AML-193 (cell line): Measurements from ENCODE around the gene TOPAZ1.
"Not testable (repeated sequence)": the region's sequence is repeated elsewhere in the genome, so short reads cannot be mapped to it uniquely, and the experiment has no call there.

Source experiments
- DNase-seq, 2 experiments: peaks; one replicate each; lab custom pipeline; 2025; lab: John Stamatoyannopoulos, UW

Gene TOPAZ1

GRCh38 chr3:44330444-44330843 lies 88.8 kb downstream of the TOPAZ1 start:
- DNase-seq, result peak in 1 of 2 experiments; percentile 5

DNA sequence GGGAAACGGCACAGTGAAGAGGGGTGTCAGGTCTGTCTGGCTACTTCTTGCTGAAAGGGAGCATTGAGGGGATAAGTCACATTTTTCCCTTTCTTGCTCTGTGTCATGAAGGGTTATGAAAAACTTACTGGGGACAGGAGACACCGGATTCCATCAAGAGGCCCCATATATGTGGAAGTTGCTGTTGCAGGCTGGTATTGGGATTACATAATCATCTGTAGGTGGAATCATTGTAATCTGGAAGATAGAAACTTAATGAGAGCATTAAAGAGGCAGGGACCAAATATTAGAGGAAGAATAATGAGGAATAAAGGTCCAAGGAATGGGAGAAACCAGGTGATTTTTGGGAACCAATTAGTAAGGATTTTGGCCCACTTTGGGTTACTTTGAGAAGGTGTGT lies 92.6 kb downstream of the TOPAZ1 start:
- DNase-seq, result no peak

DNA sequence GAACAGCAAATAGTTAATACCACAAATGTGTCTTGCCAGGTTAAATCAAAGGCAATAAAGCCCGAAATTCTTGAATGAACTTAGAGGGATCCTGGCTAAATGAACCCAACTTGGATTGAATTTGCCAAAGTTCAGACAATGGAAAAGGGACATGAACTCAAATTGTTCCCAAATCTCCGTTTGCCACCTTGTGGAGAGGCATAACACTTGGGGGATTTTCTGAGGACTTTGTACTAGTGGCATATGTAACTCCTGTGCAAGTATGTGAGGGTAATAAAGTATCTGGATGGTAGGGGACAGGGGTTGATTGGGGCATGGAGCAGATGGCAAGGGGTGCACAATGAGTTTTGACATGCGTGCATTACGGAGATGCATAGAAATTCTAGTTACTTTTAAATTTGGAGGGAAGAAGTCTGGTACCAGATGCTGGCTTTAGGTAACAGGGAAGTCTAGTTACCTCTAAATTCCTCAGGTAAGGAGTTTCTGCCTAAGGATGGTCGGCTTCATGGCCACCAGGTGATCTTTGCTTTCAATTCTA lies 95.6 kb downstream of the TOPAZ1 start:
- DNase-seq, result no peak

DNA sequence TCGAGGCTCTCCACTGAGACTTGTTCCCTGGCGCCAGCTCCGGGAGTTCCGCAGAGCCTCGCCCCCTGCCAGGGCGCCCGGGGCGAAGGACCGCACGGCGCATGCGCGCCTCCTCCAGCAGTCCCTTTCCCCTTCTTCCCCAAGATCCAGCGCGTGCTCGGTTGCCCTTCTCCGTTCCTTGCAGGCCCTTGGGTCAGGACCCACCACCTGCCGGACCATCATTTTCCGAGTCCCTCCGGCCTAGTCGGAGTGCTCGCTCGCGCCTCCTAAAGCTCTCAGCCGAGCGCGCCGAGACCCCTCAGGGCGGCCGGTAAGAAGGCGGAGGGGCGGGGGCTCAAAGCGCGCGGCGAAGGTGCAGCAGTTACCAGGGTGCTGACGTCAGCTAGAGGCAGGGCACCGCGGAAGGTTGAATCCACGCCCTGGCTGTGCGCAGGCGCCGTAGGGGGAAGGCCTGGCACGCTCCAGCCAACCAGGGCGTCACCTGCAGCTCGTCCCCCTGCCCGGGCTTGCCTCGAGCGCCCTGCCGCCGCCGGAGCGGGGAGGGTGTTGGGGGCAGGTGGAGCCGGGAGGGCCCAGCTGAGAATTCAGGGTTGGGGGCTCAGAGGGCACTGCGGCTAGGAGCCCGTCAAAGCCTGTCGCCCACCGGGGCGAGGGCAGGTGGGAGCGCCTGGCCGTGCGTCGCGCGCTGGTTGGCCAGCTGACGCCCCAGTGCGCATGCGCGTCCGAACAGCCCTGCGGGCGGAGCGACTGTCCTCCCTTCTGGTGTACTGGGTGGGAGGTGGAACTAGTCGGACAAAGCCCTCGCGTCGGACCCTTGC lies 96.5 kb downstream of the TOPAZ1 start, which contains the start of gene TCAIM:
Gene TCAIM (plus strand): TSS at position 757 of the 818 bp plus-strand sequence. CDS start 16,017 bp downstream, outside the sequence.
- DNase-seq, result peak; percentile 98 to 99

GRCh38 chr3:44338828-44339127 lies 97.1 kb downstream of the TOPAZ1 start:
- no peak for DNase-seq

GRCh38 chr3:44339181-44340057 lies 97.7 kb downstream of the TOPAZ1 start:
- DNase-seq, result no peak

DNA sequence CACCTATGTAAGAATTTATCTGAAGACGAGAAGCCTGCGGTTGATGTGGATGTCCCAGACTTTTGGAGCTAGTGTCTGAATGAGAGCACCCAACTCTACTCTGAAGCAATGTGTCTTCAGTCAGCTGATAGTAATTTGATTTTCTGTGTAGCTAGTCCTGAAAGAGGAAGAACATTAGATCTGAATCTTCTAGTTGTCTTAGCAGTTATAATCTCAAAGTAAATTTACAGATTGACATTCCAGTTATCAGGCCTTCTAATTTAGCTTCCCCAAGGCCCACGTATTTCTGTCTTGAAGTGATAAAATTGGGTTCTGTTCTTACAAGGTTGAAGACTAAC lies 98.3 kb downstream of the TOPAZ1 start:
- DNase-seq, result peak; percentile 74

DNA sequence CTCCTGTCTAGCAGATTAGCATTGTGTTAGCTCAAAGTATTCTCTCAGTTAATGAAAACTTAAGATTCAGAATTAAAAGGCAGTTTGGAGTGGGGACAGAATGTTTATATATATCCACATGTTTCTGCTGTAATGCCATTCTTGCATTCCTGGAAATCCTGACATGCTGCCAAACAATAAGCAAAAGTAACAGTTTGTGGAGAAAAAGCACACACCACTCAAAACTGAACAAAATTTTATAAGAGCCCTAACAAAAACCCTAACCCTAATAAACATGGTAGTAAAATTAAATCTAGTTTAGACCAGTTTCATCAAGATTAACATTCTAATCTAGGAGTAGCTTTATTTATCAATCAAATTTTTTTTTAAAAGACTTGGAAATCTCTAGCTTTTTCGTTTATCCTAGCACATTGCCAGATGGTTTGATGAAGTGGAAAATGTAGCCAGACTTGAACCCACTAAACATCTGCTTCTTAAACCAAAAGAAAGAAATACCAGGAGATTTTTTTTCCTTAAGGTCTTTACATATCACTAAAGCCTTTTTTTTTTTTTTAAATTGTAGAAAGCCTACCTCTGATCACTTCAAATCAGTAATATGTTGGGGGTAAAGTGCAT lies 100.6 kb downstream of the TOPAZ1 start:
- no peak for DNase-seq

DNA sequence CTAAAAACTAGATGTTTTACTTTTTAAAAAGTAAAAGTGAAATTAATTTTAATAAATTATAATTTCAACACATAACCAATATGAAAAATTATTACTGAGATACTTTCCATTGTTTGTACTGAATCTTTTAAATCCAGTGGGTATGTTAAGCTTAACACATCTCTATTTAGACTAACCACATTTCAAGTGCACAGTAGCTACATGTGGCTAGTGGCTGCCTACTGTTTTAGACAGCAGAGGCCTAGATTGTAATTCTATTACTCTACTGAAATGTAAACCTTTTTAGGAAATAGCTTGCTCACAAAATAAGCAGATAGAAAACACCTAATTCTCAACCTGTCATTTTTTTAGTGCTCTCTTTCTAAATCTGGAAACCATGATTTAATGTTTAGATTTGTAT lies 101.7 kb downstream of the TOPAZ1 start:
- DNase-seq, result no peak

DNA sequence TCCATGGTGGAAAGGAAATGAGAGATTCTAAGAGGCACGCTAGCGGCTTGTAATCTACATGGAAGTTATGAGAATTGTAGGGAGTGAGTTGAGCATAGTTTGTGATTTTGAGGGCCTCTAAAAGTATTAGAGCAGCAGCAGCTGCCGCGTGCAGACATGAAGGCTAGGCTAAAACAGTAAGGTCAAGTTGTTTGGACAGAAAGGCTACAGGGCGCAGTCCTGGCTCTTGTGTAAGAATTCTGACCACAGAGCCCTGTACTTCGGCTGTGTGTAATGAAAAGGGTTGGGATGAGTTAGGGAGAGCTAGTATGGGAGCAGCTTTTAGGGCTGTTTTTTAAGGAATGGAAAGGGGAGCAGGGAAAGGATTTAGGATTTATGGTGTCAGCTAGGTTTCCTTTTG lies 104.9 kb downstream of the TOPAZ1 start:
- not testable (repeated sequence) for DNase-seq

DNA sequence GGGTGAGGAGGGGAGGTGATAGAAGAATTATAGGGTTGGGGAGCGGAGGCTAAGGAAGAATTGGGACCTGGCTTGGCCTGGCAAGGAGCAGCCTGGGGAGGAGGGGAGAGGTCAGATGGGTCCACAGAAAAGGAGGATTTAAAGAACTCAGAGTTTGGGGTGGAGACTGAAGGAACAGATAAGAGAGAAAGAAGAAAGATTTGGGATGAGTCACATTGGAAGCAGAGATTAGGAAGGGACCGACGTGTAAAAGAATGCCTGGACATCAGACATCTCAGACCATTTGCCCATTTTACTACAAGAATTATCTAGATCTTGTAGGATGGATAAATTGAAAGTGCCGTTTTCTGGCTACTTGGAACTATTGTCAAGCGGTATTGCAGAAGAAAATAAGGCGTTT lies 107.3 kb downstream of the TOPAZ1 start:
- no peak for DNase-seq

- DNase-seq, result no peak
Observed at GRCh38 chr3:44353355-44353924, 111.8 kb downstream of the TOPAZ1 start.

- peak; percentile 89 for DNase-seq
Observed at GRCh38 chr3:44355362-44356033, 113.8 kb downstream of the TOPAZ1 start.

DNA sequence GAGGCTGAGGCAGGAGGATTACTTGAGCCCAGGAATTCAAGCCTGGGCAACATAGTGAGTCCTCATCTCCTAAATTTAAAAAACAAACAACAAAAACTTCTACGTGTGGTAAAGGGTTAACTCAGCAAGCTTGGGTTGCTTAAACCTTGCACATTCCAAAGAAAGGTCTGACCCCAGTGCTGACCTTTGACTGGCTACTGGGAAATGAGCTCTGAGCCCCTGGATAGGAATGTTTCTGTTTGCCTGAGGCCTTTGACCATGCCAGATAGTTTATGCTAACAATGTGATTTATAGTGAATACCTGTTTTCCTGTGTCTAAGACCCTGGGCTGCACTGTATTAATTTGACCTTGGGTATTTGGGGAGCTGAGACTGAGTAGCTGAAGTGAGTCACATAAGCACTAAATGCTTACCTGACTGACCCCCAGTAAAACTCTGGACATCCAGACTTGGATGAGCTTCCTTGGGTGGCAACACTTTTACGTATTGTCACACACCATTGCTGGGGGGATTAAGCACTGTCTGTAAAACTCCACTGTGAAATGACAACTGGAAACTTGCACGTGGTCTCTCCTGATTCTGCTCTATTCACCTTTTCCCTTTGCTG lies 117.6 kb downstream of the TOPAZ1 start:
- no peak for DNase-seq

DNA sequence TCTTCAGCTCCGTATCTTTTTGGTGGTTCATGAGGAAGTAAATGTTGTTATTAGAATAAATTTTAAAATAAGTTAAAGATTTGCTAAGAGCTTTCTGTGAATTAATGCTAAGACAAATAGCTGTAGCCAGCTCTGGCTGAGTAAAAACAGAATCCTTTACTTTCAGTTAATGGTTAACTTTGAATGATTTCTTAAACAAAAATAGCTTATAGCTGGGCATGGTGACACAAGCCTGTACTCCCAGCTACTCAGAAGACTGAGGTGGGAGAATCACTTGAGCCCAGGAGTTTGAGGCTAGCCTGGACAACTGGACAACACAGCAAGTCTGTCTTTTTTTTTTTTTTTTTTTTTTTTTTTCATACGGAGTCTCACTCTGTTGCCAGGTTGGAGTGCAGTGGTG lies 121.9 kb downstream of the TOPAZ1 start:
- no peak for DNase-seq

DNA sequence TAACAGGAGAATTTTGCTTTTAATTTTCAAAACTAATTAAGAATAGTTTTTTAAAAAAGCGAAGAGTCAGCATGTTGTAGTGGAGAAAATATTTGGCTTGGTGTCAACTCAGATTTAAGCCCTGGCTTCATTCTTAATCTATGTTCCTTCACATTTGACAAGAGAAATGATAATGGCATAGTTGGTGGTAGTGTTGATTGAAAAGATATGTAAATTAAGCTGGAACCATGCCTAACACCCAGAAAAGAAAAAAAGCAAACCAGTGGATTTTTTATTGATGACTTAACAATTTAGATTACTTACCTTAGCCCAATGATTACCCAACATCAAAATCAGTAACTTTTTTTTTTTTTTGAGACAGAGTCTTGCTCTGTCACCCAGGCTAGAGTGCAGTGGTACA lies 124.3 kb downstream of the TOPAZ1 start:
- no peak for DNase-seq

DNA sequence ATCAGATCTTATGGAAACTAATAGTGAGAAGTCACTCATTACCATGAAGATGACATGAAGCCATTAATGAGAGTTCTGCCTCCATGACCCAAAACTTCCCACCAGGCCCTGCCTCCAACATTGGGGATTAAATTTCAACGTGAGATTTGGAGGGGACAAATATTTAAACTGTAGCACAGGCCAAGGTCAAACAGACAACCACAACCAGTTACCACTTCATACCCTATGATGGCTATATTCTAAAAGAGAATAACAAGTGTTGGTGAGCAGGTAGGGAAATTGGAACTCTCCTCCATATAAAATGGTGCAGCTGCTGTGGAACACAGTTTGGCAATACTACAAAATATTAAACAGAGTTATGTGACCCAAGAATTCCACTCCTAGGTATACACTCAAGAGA lies 133.8 kb downstream of the TOPAZ1 start:
- no peak for DNase-seq
